ENCODE data around the gene SPIRE2.

- TF ChIP-seq MIER1 (IDR thresholded peaks at IDR 0.05; ENCODE audit: low read depth) (no peak), ZBTB34 (CRISPR knock-in tag; IDR thresholded peaks at IDR 0.05) (no peak), POLR2AphosphoS5 (IDR thresholded peaks at IDR 0.05; ENCODE audit: control insufficient read depth, insufficient read depth, low read depth, low read length) (no peak), PKNOX1 (IDR thresholded peaks at IDR 0.05) (no peak), JUND (IDR thresholded peaks at IDR 0.05; ENCODE audit: borderline replicate concordance, low read depth, low read length) (no peak), JUND (tag; IDR thresholded peaks at IDR 0.05; ENCODE audit: borderline replicate concordance, low read depth, low read length) (no peak), CTCF (IDR thresholded peaks at IDR 0.05 in 2 of 3, conservative IDR thresholded peaks at IDR 0.05 in 1 of 3; ENCODE audit: insufficient read depth in 2 of 3, low read depth in 1 of 3, low read length in 3 of 3) (no peak), ZNF830 (CRISPR knock-in tag; IDR thresholded peaks at IDR 0.05) (no peak), TAF1 (IDR thresholded peaks at IDR 0.05; ENCODE audit: control insufficient read depth, extremely low read depth, insufficient read depth, low read length, severe bottlenecking) (no peak), ZFP1 (CRISPR knock-in tag; IDR thresholded peaks at IDR 0.05) (no peak), SMAD1 (IDR thresholded peaks at IDR 0.05; ENCODE audit: low read depth, low read length, partially characterized antibody) (no peak), GABPA (tag; conservative IDR thresholded peaks at IDR 0.05; ENCODE audit: low read depth) (no peak), USF2 (CRISPR knock-in tag; IDR thresholded peaks at IDR 0.05) (no peak), CCNT2 (IDR thresholded peaks at IDR 0.05; ENCODE audit: borderline replicate concordance, extremely low read depth, insufficient read length, low read depth, low read length) (no peak), ZNF282 (CRISPR knock-in tag; IDR thresholded peaks at IDR 0.05) (no peak)
Measured at GRCh38 chr16:89863741-89864526, 35.7 kb downstream of the SPIRE2 start.

All from K562 (cell line).